Measurements from ENCODE around the gene ALPK3.

ALPK3 gene

GRCh38 chr15:84893607-84894006 is 76.5 kb downstream of the ALPK3 start:
- DNase-seq (ENCODE audit: low spot score) = no peak

- DNase-seq (ENCODE audit: low spot score) = no peak
These were observed 77.7 kb downstream of the ALPK3 start for GRCh38 chr15:84894736-84895425.

GRCh38 chr15:84898761-84899160 is 81.6 kb downstream of the ALPK3 start:
- no peak for DNase-seq (ENCODE audit: low spot score)

GRCh38 chr15:84899750-84900149 is 82.6 kb downstream of the ALPK3 start:
- no peak for DNase-seq (ENCODE audit: low spot score)

GRCh38 chr15:84901540-84901939 is 84.4 kb downstream of the ALPK3 start:
- no peak for DNase-seq (ENCODE audit: low spot score)

- no peak for DNase-seq (ENCODE audit: low spot score)
These were observed 86.6 kb downstream of the ALPK3 start for GRCh38 chr15:84903751-84904150.

GRCh38 chr15:84904419-84904818 is 87.3 kb downstream of the ALPK3 start:
- no peak for DNase-seq (ENCODE audit: low spot score)

GRCh38 chr15:84905016-84905916 is 88.1 kb downstream of the ALPK3 start:
- DNase-seq (ENCODE audit: low spot score) = no peak

- no peak for DNase-seq (ENCODE audit: low spot score)
These were observed 90.6 kb downstream of the ALPK3 start for GRCh38 chr15:84907731-84908130.

- DNase-seq (ENCODE audit: low spot score) = no peak
These were observed 91.4 kb downstream of the ALPK3 start for GRCh38 chr15:84908564-84908963.

- no peak for DNase-seq (ENCODE audit: low spot score)
These were observed 91.9 kb downstream of the ALPK3 start for GRCh38 chr15:84909029-84909428.

- DNase-seq (ENCODE audit: low spot score) = no peak
These were observed 92.6 kb downstream of the ALPK3 start for GRCh38 chr15:84909782-84910181.

- no peak for DNase-seq (ENCODE audit: low spot score)
These were observed 93.9 kb downstream of the ALPK3 start for GRCh38 chr15:84910928-84911623.

- no peak for DNase-seq (ENCODE audit: low spot score)
These were observed 94.9 kb downstream of the ALPK3 start for GRCh38 chr15:84911879-84912660.

- DNase-seq (ENCODE audit: low spot score) = no peak
These were observed 96.2 kb downstream of the ALPK3 start for GRCh38 chr15:84913360-84913723.

- DNase-seq (ENCODE audit: low spot score) = no peak
These were observed 97.2 kb downstream of the ALPK3 start for GRCh38 chr15:84914351-84914750.

GRCh38 chr15:84914909-84915605 is 97.9 kb downstream of the ALPK3 start:
- DNase-seq (ENCODE audit: low spot score) = no peak

- no peak for DNase-seq (ENCODE audit: low spot score)
These were observed 98.4 kb downstream of the ALPK3 start for GRCh38 chr15:84915606-84915958.

GRCh38 chr15:84917452-84917851 is 100.3 kb downstream of the ALPK3 start:
- no peak for DNase-seq (ENCODE audit: low spot score)

GRCh38 chr15:84919106-84919667 is 102.0 kb downstream of the ALPK3 start:
- no peak for DNase-seq (ENCODE audit: low spot score)

- no peak for DNase-seq (ENCODE audit: low spot score)
These were observed 104.0 kb downstream of the ALPK3 start for GRCh38 chr15:84921121-84921520.
